HepG2 (cell line): ENCODE data around the gene CNP. TPM values are rescaled to one million over a fixed set of nuclear protein-coding genes. Genes with fewer than 3 reads are reported as not detected.
A peak's percentile ranks its signal among the peaks of the same experiment; 100 is the strongest.

Experiments used
- CBFB ChIP-seq: sonication (generic); formaldehyde crosslinking; IDR thresholded peaks from 2 replicates; pipeline ENCODE4 v1.4.0; 2020; ENCODE audit warnings: missing genetic modification reagents
- CHD4 ChIP-seq: fragments of 200-600 bp; sonication (generic); IDR thresholded peaks from 2 replicates; pipeline ENCODE4 v1.7.0; 2017; ENCODE audit warnings: mild to moderate bottlenecking, low read length, borderline replicate concordance
- ETV5 ChIP-seq: IDR thresholded peaks from 2 replicates; pipeline ENCODE4 v1.6.1; 2018; ENCODE audit warnings: missing biosample characterization, missing genetic modification reagents, inconsistent platforms, borderline replicate concordance
- FOXK2 ChIP-seq: fragments of 450-650 bp; IDR thresholded peaks from 2 replicates; pipeline ENCODE4 v1.6.1; 2016
- ISX ChIP-seq: sonication (generic); formaldehyde crosslinking; conservative IDR thresholded peaks from 2 replicates; pipeline ENCODE4 v1.5.0; 2020; ENCODE audit warnings: missing genetic modification reagents
- KLF9 ChIP-seq: IDR thresholded peaks from 2 replicates; pipeline ENCODE4 v1.6.1; 2016; ENCODE audit warnings: low read depth
- NBN ChIP-seq: fragments of 450-650 bp; conservative IDR thresholded peaks from 2 replicates; pipeline ENCODE4 v1.6.1; 2017
- NR1H2 ChIP-seq: sonication (generic); formaldehyde crosslinking; IDR thresholded peaks from 2 replicates; pipeline ENCODE4 v1.8.1; 2022; ENCODE audit warnings: low read depth, missing genetic modification reagents, borderline replicate concordance
- PHF20 ChIP-seq: sonication (generic); formaldehyde crosslinking; IDR thresholded peaks from 2 replicates; pipeline ENCODE4 v1.5.0; 2020; ENCODE audit warnings: mild to moderate bottlenecking, missing genetic modification reagents
- RFXANK ChIP-seq: IDR thresholded peaks from 2 replicates; pipeline ENCODE4 v1.6.1; 2016
- SMAD1 ChIP-seq: sonication (generic); formaldehyde crosslinking; IDR thresholded peaks from 2 replicates; pipeline ENCODE4 v1.4.0; 2020; ENCODE audit warnings: missing genetic modification reagents, low read depth, mild to moderate bottlenecking, borderline replicate concordance
- SP4 ChIP-seq: sonication (generic); formaldehyde crosslinking; IDR thresholded peaks from 2 replicates; pipeline ENCODE4 v1.8.1; 2023; ENCODE audit warnings: mild to moderate bottlenecking, missing genetic modification reagents
- TARDBP ChIP-seq: sonication (generic); formaldehyde crosslinking; IDR thresholded peaks from 2 replicates; pipeline ENCODE4 v1.8.0; 2022; ENCODE audit warnings: mild to moderate bottlenecking, missing genetic modification reagents
- ZBTB3 ChIP-seq: sonication (generic); formaldehyde crosslinking; IDR thresholded peaks from 2 replicates; pipeline ENCODE4 v1.4.0; 2020; ENCODE audit warnings: low read depth, mild to moderate bottlenecking, moderate library complexity, missing genetic modification reagents, borderline replicate concordance
- ZNF10 ChIP-seq: sonication (generic); formaldehyde crosslinking; IDR thresholded peaks from 2 replicates; pipeline ENCODE4 v1.4.0; 2020; ENCODE audit warnings: mild to moderate bottlenecking, low read depth, missing genetic modification reagents, borderline replicate concordance
- ZNF282 ChIP-seq: fragments of 450-650 bp; IDR thresholded peaks from 2 replicates; pipeline ENCODE4 v1.6.1; 2018; ENCODE audit not compliant: partially characterized antibody
- ZNF34 ChIP-seq: sonication (generic); formaldehyde crosslinking; IDR thresholded peaks from 2 replicates; pipeline ENCODE4 v1.4.0; 2020; ENCODE audit warnings: mild to moderate bottlenecking, missing genetic modification reagents, borderline replicate concordance
- ZNF605 ChIP-seq: sonication (generic); formaldehyde crosslinking; IDR thresholded peaks from 2 replicates; pipeline ENCODE4 v1.8.0; 2022; ENCODE audit warnings: mild to moderate bottlenecking, missing genetic modification reagents
- ZNF678 ChIP-seq: sonication (generic); formaldehyde crosslinking; IDR thresholded peaks from 2 replicates; pipeline ENCODE4 v1.4.0; 2020; ENCODE audit warnings: mild to moderate bottlenecking, missing genetic modification reagents
- ZNF775 ChIP-seq: sonication (generic); formaldehyde crosslinking; IDR thresholded peaks from 2 replicates; pipeline ENCODE4 v1.4.0; 2020; ENCODE audit warnings: missing genetic modification reagents, mild to moderate bottlenecking, moderate library complexity, borderline replicate concordance
- ZNF780A ChIP-seq: sonication (generic); formaldehyde crosslinking; IDR thresholded peaks from 2 replicates; pipeline ENCODE4 v1.8.0; 2022; ENCODE audit warnings: mild to moderate bottlenecking, missing genetic modification reagents, moderate library complexity
- polyA plus RNA-seq, 8 experiments: library from polyadenylated mRNA; depleted of rRNA in 3 of 8; stranded (reverse) in 7 of 8; unstranded in 1 of 8; fragments of >200 nt; fragmentation: Illumina TruSeq in 4 of 8; extraction: Trizol in 4 of 8; gene quantifications; 2 replicates each; pipeline versions ENCODE4 v1.2.1 to v1.2.3, GENCODE V29; 2011 to 2016; ENCODE audit warnings: low read depth in 4 of 8, missing spikeins in 1 of 8, mixed read lengths in 1 of 8; ENCODE audit not compliant: insufficient read depth in 1 of 8
- total RNA-seq, 5 experiments: library from RNA; depleted of rRNA; stranded (reverse); fragments of >200 nt; fragmentation: Illumina TruSeq; extraction: Trizol; gene quantifications; 2 replicates each; pipeline ENCODE4 v1.2.3, GENCODE V29; 2016; ENCODE audit warnings: low read depth in 1 of 5
- TF ChIP-seq, protein P1 (sequence below): sonication (generic); formaldehyde crosslinking; IDR thresholded peaks from 2 replicates; pipeline ENCODE4 v1.8.0; 2022; ENCODE audit warnings: missing genetic modification reagents, mild to moderate bottlenecking, borderline replicate concordance
- TF ChIP-seq, protein P2 (sequence below): sonication (generic); formaldehyde crosslinking; IDR thresholded peaks from 2 replicates; pipeline ENCODE4 v1.4.0; 2020; ENCODE audit warnings: mild to moderate bottlenecking, missing genetic modification reagents
- TF ChIP-seq, protein P3 (sequence below): sonication (generic); formaldehyde crosslinking; IDR thresholded peaks from 2 replicates; pipeline ENCODE4 v1.5.0; 2020; ENCODE audit warnings: mild to moderate bottlenecking, missing genetic modification reagents, moderate library complexity
- TF ChIP-seq, protein P4 (sequence below): IDR thresholded peaks from 2 replicates; pipeline ENCODE4 v1.6.1; 2012; ENCODE audit warnings: low read length, improper control_type of control experiment

CNP gene
- total and polyA plus RNA-seq, 2 of the 13 experiments (the other 11 are each of a cell fraction or from before 2014, with no cell fraction given): 97.2 to 161 TPM

DNA sequence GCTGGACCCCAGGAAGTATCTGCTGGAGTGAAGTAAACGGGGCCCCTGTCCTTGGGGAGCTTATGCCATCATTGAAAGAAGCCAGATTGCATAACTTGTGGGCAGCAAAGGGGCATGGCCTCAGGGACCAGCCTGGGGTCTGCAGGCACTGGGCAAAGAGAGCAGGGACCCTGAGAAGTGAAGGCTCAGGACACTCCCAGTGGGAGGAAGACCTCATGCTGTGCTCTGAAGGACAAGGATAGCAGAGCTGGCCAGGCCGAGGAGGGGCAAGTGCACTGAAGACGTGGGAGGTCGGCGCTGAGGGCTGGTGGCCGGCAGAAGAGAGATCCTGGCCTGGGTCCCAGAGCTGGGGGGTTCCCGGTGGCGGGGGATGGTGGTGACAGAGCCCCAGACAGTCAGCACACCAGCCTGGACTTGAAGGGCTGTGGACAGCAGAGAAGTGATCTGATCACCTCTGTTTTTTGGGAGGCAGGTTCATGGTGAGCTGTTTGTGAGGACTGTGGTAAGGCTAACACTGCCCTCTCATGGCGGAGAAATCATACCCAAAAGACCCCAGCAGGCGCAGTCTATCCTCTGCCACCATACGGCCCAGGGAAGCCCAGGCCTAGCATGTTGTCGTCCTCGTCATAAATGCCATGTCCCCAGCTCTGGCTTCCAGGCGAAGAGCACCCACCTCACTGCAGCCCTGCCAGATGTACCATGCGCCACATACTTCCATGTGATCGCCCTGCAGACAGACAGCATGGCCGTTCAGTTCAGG, 7.1 kb upstream of the CNP start (continued):
- TF ChIP-seq ISX (CRISPR knock-in tag): no peak
- TF ChIP-seq, protein P1, sequence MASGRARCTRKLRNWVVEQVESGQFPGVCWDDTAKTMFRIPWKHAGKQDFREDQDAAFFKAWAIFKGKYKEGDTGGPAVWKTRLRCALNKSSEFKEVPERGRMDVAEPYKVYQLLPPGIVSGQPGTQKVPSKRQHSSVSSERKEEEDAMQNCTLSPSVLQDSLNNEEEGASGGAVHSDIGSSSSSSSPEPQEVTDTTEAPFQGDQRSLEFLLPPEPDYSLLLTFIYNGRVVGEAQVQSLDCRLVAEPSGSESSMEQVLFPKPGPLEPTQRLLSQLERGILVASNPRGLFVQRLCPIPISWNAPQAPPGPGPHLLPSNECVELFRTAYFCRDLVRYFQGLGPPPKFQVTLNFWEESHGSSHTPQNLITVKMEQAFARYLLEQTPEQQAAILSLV (CRISPR knock-in tag): no peak; the same call in 1 of the 2 replicates
- no peak for TF ChIP-seq KLF9 (CRISPR knock-in tag)
- TF ChIP-seq ZNF605: peak; percentile 78; the same call in 1 of the 2 replicates
- no peak for TF ChIP-seq ZNF282
- TF ChIP-seq ZNF775 (CRISPR knock-in tag): no peak
- TF ChIP-seq, protein P2, sequence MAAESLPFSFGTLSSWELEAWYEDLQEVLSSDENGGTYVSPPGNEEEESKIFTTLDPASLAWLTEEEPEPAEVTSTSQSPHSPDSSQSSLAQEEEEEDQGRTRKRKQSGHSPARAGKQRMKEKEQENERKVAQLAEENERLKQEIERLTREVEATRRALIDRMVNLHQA: no peak
- TF ChIP-seq ZBTB3 (CRISPR knock-in tag): no peak
- TF ChIP-seq RFXANK (CRISPR knock-in tag): no peak
- TF ChIP-seq FOXK2: no peak; the same call in 1 of the 2 replicates
- TF ChIP-seq ZNF780A (CRISPR knock-in tag): no peak; the same call in 1 of the 2 replicates
- TF ChIP-seq, protein P3, sequence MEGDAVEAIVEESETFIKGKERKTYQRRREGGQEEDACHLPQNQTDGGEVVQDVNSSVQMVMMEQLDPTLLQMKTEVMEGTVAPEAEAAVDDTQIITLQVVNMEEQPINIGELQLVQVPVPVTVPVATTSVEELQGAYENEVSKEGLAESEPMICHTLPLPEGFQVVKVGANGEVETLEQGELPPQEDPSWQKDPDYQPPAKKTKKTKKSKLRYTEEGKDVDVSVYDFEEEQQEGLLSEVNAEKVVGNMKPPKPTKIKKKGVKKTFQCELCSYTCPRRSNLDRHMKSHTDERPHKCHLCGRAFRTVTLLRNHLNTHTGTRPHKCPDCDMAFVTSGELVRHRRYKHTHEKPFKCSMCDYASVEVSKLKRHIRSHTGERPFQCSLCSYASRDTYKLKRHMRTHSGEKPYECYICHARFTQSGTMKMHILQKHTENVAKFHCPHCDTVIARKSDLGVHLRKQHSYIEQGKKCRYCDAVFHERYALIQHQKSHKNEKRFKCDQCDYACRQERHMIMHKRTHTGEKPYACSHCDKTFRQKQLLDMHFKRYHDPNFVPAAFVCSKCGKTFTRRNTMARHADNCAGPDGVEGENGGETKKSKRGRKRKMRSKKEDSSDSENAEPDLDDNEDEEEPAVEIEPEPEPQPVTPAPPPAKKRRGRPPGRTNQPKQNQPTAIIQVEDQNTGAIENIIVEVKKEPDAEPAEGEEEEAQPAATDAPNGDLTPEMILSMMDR: peak; percentile 98
- peak; percentile 13; the same call in 1 of the 2 replicates for TF ChIP-seq ETV5 (CRISPR knock-in tag)
- no peak for TF ChIP-seq SMAD1 (CRISPR knock-in tag)
- TF ChIP-seq PHF20 (CRISPR knock-in tag): peak; percentile 29; the same call in 1 of the 2 replicates
- TF ChIP-seq ZNF34 (CRISPR knock-in tag): no peak
- TF ChIP-seq TARDBP (CRISPR knock-in tag): peak; percentile 49
- peak; percentile 64; the same call in 1 of the 2 replicates for TF ChIP-seq SP4 (CRISPR knock-in tag)
- no peak for TF ChIP-seq ZNF678 (CRISPR knock-in tag)
- no peak for TF ChIP-seq CBFB (CRISPR knock-in tag)
- no peak for TF ChIP-seq ZNF10 (CRISPR knock-in tag)
- TF ChIP-seq NR1H2 (CRISPR knock-in tag): no peak
- TF ChIP-seq CHD4: no peak
- no peak for TF ChIP-seq NBN
- TF ChIP-seq, protein P4, sequence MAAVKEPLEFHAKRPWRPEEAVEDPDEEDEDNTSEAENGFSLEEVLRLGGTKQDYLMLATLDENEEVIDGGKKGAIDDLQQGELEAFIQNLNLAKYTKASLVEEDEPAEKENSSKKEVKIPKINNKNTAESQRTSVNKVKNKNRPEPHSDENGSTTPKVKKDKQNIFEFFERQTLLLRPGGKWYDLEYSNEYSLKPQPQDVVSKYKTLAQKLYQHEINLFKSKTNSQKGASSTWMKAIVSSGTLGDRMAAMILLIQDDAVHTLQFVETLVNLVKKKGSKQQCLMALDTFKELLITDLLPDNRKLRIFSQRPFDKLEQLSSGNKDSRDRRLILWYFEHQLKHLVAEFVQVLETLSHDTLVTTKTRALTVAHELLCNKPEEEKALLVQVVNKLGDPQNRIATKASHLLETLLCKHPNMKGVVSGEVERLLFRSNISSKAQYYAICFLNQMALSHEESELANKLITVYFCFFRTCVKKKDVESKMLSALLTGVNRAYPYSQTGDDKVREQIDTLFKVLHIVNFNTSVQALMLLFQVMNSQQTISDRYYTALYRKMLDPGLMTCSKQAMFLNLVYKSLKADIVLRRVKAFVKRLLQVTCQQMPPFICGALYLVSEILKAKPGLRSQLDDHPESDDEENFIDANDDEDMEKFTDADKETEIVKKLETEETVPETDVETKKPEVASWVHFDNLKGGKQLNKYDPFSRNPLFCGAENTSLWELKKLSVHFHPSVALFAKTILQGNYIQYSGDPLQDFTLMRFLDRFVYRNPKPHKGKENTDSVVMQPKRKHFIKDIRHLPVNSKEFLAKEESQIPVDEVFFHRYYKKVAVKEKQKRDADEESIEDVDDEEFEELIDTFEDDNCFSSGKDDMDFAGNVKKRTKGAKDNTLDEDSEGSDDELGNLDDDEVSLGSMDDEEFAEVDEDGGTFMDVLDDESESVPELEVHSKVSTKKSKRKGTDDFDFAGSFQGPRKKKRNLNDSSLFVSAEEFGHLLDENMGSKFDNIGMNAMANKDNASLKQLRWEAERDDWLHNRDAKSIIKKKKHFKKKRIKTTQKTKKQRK: no peak
